Kasumi-1 (cell line): ENCODE measurements around the gene CREG1.
"Not testable (repeated sequence)": the region's sequence is repeated elsewhere in the genome, so short reads cannot be mapped to it uniquely, and the experiment has no call there.

Experiments
- DNase-seq, 2 experiments: peaks; one replicate each; lab custom pipeline; 2025; lab: John Stamatoyannopoulos, UW

Gene CREG1

GRCh38 chr1:167564612-167565270 lies 11.2 kb upstream of the CREG1 start:
- DNase-seq: peak; percentile 12 to 30

- no peak for DNase-seq
Observed at GRCh38 chr1:167563579-167564246, 10.2 kb upstream of the CREG1 start.

- DNase-seq: no peak
Observed at GRCh38 chr1:167562702-167563101, 9.1 kb upstream of the CREG1 start.

- DNase-seq: no peak
Observed at GRCh38 chr1:167561753-167562152, 8.2 kb upstream of the CREG1 start.

GRCh38 chr1:167555971-167556714 lies 2.6 kb upstream of the CREG1 start:
- DNase-seq: peak; percentile 87 to 89

GRCh38 chr1:167555072-167555471 lies 1.5 kb upstream of the CREG1 start:
- DNase-seq: not testable (repeated sequence)

- DNase-seq: peak; percentile 46 to 52
Observed at GRCh38 chr1:167554028-167554779, 642 bp upstream of the CREG1 start.

GRCh38 chr1:167551362-167551761 lies 2.2 kb downstream of the CREG1 start:
- no peak for DNase-seq

- peak; percentile 27 to 50 for DNase-seq
Observed at GRCh38 chr1:167548059-167548932, 5.3 kb downstream of the CREG1 start.

GRCh38 chr1:167546935-167547334 lies 6.6 kb downstream of the CREG1 start:
- DNase-seq: no peak

GRCh38 chr1:167545349-167545748 lies 8.2 kb downstream of the CREG1 start:
- DNase-seq: no peak

- DNase-seq: no peak
Observed at GRCh38 chr1:167544447-167545093, 9.0 kb downstream of the CREG1 start.

GRCh38 chr1:167543199-167543990 lies 10.2 kb downstream of the CREG1 start:
- no peak for DNase-seq

GRCh38 chr1:167542109-167543032 lies 11.2 kb downstream of the CREG1 start:
- no peak for DNase-seq

- no peak for DNase-seq
Observed at GRCh38 chr1:167541610-167542009, 12.0 kb downstream of the CREG1 start.

GRCh38 chr1:167541003-167541402 lies 12.6 kb downstream of the CREG1 start:
- no peak for DNase-seq

- no peak for DNase-seq
Observed at GRCh38 chr1:167538657-167539056, 14.9 kb downstream of the CREG1 start.

GRCh38 chr1:167533851-167534300 lies 19.7 kb downstream of the CREG1 start:
- DNase-seq: peak; percentile 60 to 63
